ENCODE results near the gene LINGO3.
"Not testable (repeated sequence)": the region's sequence is repeated elsewhere in the genome, so short reads cannot be mapped to it uniquely, and the experiment has no call there.

Gene LINGO3

DNA sequence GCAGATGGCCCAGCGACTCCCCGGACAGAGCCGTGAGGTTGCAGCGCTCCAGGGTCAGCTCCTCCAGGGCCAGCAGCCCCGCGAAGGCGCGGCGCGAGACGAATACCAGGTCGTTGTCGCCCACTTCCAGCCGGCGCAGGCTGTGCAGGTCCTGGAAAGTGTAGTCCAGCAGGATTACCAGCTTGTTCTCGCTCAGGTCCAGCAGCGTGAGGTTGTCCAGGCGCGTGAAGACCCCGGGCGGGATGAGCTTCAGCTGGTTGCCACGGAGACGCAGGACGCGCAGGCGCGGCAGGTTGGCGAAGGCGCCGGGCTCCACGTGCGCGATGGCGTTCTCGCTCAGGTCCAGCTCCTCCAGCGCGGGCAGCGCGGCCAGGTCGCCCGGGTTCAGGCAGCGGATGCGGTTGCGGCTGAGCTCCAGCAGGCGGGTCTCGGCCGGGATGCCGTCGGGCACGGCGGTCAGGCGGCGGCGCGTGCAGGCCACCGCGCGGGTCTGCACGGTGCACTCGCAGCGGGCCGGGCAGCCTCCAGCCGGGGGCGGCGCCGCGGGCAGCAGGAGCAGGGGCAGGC is 16.7 kb downstream of the LINGO3 start:
- H3K4me3 Mint-ChIP-seq = peak overlapping the region; percentile 86
- no peaks in the 10 kb centered on the region for H3K9me3 Mint-ChIP-seq
- H3K36me3 Mint-ChIP-seq = peaks cover 16% of the 10 kb centered on the region
- H3K27ac Mint-ChIP-seq = peak overlapping the region; percentile 78
- H3K27me3 Mint-ChIP-seq = no peaks in the 10 kb centered on the region
- ATAC-seq (ENCODE audit: low read depth) (no peak), DNase-seq (ENCODE audit: low spot score in 2 of 2) (no peak)
- H3K4me1 Mint-ChIP-seq = peaks cover 33% of the 10 kb centered on the region

- peak; percentile 14 for ATAC-seq (ENCODE audit: low read depth)
- no peak for DNase-seq (ENCODE audit: low spot score in 2 of 2)
- Mint-ChIP-seq H3K4me3 (peak overlapping the region; percentile 86), H3K27ac (peak overlapping the region; percentile 78), H3K27me3 (no peaks in the 10 kb centered on the region), H3K36me3 (peaks cover 16% of the 10 kb centered on the region), H3K9me3 (no peaks in the 10 kb centered on the region), H3K4me1 (peaks cover 33% of the 10 kb centered on the region)
Measured at GRCh38 chr19:2290441-2291184, 17.3 kb downstream of the LINGO3 start.

DNA sequence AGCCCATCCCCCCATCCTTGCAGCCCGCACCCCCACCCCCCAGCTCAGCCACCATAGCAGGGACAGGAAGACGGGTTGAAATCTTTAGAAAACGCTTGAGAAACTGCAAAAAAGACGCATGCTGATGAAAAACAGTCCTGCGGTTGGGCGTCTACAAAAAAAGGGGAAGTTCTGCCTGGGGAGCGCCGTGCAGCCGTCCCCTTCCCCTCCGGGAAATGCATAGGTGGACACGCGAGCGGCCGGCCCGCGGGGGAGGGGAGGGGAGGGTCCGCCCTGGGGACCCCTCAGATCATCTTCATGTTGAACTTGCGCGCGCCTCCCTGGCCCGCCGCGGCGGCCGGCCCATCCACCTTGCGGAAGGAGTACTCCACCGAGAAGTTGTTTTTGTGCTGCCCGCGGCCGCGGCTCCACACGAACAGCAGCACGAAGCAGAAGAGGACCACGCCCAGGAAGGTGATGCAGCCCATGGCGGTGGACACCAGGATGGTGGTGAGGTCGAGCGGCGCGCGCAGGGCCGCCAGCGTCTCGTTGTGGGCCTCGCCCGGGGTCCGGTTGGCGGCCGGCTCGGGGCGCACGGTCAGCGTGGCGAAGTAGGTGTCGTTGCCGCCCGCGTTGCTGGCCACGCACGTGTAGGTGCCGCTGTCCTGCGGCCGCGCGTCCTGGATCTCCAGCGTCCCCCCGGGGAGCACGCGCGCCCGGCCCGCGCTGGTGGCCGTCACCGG is 18.1 kb downstream of the LINGO3 start:
- Mint-ChIP-seq H3K27me3 (no peaks in the 10 kb centered on the region), H3K4me3 (peak overlapping the region; percentile 96), H3K27ac (peak overlapping the region; percentile 78)

DNA sequence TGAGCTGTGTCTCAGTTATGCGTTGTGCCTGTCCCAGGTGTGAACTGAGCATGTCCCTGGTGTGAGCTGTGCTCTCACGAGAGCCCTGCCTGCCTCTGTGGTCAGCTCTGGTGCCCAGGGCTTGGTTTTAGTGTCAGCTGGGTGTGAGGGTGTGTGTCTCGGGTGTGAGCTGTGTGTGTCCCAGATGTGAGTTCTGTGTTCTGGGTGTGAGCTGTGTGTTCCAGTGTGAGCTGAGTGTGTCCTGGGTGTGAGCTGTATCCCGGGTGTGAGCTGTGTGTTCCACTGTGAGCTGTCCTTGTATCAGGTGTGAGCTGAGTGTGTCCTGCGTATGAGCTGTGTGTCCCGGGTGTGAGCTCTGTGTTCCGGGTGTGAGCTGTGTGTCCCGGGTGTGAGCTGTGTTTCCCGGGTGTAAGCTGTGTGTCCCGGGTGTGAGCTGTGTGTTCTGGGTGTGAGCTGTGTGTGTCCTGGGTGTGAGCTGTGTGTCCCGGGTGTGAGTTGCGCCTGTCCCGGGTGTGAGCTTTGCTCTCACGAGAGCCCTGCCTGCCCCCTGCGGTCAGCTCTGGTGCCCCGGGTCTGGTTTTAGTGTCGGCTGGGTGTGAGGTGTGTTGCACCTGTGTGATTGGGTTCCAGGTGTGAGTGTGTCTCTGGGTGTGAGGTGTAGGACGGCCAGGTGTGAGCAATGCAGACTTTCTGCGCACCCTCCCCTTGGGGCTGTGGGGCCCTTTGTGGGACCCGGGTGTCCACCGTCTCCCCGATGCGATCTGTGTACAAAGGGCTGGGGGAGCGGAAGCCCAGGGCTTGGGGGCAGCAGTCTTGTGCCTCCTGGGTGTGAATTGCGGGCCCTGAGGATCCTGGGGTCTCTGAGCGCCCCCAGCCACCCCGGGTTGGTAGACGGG is 18.9 kb downstream of the LINGO3 start:
- Mint-ChIP-seq H3K27ac (peak overlapping the region; percentile 78), H3K36me3 (peaks cover 11% of the 10 kb centered on the region), H3K4me3 (peak overlapping the region; percentile 96), H3K4me1 (peaks cover 25% of the 10 kb centered on the region), H3K27me3 (no peaks in the 10 kb centered on the region), H3K9me3 (no peaks in the 10 kb centered on the region)
- ATAC-seq (ENCODE audit: low read depth) (peak; percentile 31), DNase-seq (ENCODE audit: low spot score in 2 of 2) (peak in 1 of 2 donors; percentile 57)

More for the DNA sequence above, 18.1 kb downstream of the LINGO3 start:
- Mint-ChIP-seq H3K9me3 (no peaks in the 10 kb centered on the region), H3K36me3 (peaks cover 14% of the 10 kb centered on the region), H3K4me1 (peaks cover 31% of the 10 kb centered on the region)
- ATAC-seq (ENCODE audit: low read depth) (peak; percentile 75), DNase-seq (ENCODE audit: low spot score in 2 of 2) (peak; percentile 66 to 73)

- no peak for ATAC-seq (ENCODE audit: low read depth)
Measured at GRCh38 chr19:2288338-2288817, 19.6 kb downstream of the LINGO3 start.

DNA sequence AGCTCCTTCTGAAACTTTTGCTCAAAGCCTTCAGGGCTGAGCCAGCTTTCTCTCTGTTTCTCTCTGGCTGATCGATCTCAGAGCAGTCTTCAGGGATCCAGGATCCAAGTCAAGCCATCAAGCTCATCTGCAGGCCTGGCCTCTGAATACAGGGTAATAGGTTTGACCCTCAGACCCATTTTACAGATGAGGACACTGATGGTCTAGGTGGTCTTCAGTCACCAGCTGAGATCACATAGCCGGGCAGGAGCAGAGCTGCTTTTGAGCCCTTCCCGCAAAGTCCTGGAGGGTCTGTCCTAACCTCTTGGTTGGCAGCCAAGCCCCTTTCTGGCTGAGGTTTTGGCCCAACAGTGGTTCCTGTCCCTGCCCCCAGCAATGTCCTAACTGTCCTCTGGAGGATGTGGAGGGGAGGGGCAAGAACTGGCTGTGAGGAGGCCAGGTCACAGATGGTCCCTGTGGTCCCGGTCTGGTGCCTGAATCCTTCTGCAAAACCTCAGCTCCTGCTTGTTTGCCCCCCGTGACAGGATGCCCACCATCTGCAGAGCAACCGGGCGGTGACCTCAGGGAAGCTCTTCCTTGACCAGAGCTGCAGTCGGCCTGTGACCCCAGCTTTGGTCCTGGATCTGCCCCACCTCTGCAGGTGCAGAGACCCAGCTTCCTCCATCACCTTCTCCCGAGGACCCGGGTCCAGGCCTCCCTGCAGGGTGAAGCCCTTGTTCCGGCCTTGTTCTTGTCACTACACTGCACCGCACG is 20.2 kb downstream of the LINGO3 start:
- peak overlapping the region; percentile 78 for H3K27ac Mint-ChIP-seq
- peaks cover 21% of the 10 kb centered on the region for H3K4me1 Mint-ChIP-seq
- H3K4me3 Mint-ChIP-seq = peak overlapping the region; percentile 30
- no peaks in the 10 kb centered on the region for H3K9me3 Mint-ChIP-seq
- H3K27me3 Mint-ChIP-seq = no peaks in the 10 kb centered on the region
- no peak for ATAC-seq (ENCODE audit: low read depth)
- DNase-seq (ENCODE audit: low spot score in 2 of 2) = no peak
- peaks cover 4% of the 10 kb centered on the region for H3K36me3 Mint-ChIP-seq

More at GRCh38 chr19:2288338-2288817, 19.6 kb downstream of the LINGO3 start:
- peaks cover 8% of the 10 kb centered on the region for H3K36me3 Mint-ChIP-seq
- DNase-seq (ENCODE audit: low spot score in 2 of 2) = no peak
- H3K27me3 Mint-ChIP-seq = no peaks in the 10 kb centered on the region
- peak overlapping the region; percentile 96 for H3K4me3 Mint-ChIP-seq
- H3K4me1 Mint-ChIP-seq = peaks cover 21% of the 10 kb centered on the region
- peak overlapping the region; percentile 78 for H3K27ac Mint-ChIP-seq
- no peaks in the 10 kb centered on the region for H3K9me3 Mint-ChIP-seq

GRCh38 chr19:2286402-2287140 is 21.4 kb downstream of the LINGO3 start:
- H3K36me3 Mint-ChIP-seq = no peaks in the 10 kb centered on the region
- ATAC-seq (ENCODE audit: low read depth) (no peak), DNase-seq (ENCODE audit: low spot score in 2 of 2) (no peak)
- no peaks in the 10 kb centered on the region for H3K9me3 Mint-ChIP-seq
- peak overlapping the region; percentile 38 for H3K27ac Mint-ChIP-seq
- peaks cover 25% of the 10 kb centered on the region for H3K4me1 Mint-ChIP-seq
- no peak overlapping the region for H3K4me3 Mint-ChIP-seq
- H3K27me3 Mint-ChIP-seq = no peaks in the 10 kb centered on the region

- H3K4me1 Mint-ChIP-seq = peaks cover 20% of the 10 kb centered on the region
- no peaks in the 10 kb centered on the region for H3K27me3 Mint-ChIP-seq
- H3K36me3 Mint-ChIP-seq = no peaks in the 10 kb centered on the region
- ATAC-seq (ENCODE audit: low read depth) = no peak
- H3K4me3 Mint-ChIP-seq = no peak overlapping the region
- no peak overlapping the region for H3K27ac Mint-ChIP-seq
- H3K9me3 Mint-ChIP-seq = no peaks in the 10 kb centered on the region
- DNase-seq (ENCODE audit: low spot score in 2 of 2) = no peak
Measured at GRCh38 chr19:2283835-2284507, 24.0 kb downstream of the LINGO3 start.

DNA sequence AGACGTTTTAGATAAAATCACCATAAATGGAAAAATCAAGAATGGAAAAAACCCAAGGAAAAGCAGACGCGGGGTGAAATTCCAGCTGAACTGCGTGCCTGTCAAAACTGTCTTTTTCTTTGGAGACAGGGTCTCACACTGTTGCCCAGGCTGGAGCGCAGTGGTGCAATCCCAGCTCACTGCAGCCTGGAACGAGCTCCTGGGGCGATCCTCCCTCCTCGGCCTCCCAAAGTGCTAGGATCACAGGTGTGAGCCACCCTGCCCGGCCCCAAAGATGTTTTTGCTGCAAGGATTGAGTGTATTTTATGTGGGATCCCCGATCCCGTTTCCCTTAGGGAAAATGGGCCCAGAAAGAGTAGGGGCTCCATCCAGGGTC is 25.1 kb downstream of the LINGO3 start:
- peak overlapping the region; percentile 28 for H3K27ac Mint-ChIP-seq
- no peaks in the 10 kb centered on the region for H3K36me3 Mint-ChIP-seq
- ATAC-seq (ENCODE audit: low read depth) = no peak
- H3K4me1 Mint-ChIP-seq = peaks cover 12% of the 10 kb centered on the region
- no peaks in the 10 kb centered on the region for H3K9me3 Mint-ChIP-seq
- DNase-seq (ENCODE audit: low spot score in 2 of 2) = no peak
- H3K4me3 Mint-ChIP-seq = peak overlapping the region; percentile 54
- H3K27me3 Mint-ChIP-seq = no peaks in the 10 kb centered on the region

GRCh38 chr19:2282062-2282861 is 25.7 kb downstream of the LINGO3 start, which contains the start of gene PEAK3:
Gene PEAK3, minus strand, starts transcription at chr19:2282175. Its CDS starts 1,244 bp downstream, at chr19:2280931.
- no peaks in the 10 kb centered on the region for H3K9me3 Mint-ChIP-seq
- no peaks in the 10 kb centered on the region for H3K36me3 Mint-ChIP-seq
- ATAC-seq (ENCODE audit: low read depth) (peak; percentile 48), DNase-seq (ENCODE audit: low spot score in 2 of 2) (no peak)
- H3K4me3 Mint-ChIP-seq = peak within 1 kb of the TSS; percentile 76
- H3K4me1 Mint-ChIP-seq = peaks cover 11% of the 10 kb centered on the region
- peak within 1 kb of the TSS; percentile 37 for H3K27ac Mint-ChIP-seq
- H3K27me3 Mint-ChIP-seq = no peaks in the 10 kb centered on the region

- Mint-ChIP-seq H3K4me3 (peak overlapping the region; percentile 76), H3K4me1 (peaks cover 11% of the 10 kb centered on the region), H3K27ac (peak overlapping the region; percentile 37)
- not testable (repeated sequence) for H3K27me3 Mint-ChIP-seq; H3K36me3 Mint-ChIP-seq; DNase-seq (ENCODE audit: low spot score in 2 of 2); H3K9me3 Mint-ChIP-seq; ATAC-seq (ENCODE audit: low read depth)
Measured at GRCh38 chr19:2281265-2282061, 26.5 kb downstream of the LINGO3 start.
